Ecto neural progenitor cell (in vitro differentiated cells): Measurements from ENCODE around the gene MEPE.

Experiments
- DNase-seq: peaks from one replicate; pipeline ENCODE4 v3.0.0-alpha.2; 2018; ENCODE audit warnings: low spot score

MEPE gene

GRCh38 chr4:87843936-87844335, 11.2 kb downstream of the MEPE start:
- no peak for DNase-seq

- DNase-seq, result no peak
Measured at GRCh38 chr4:87844452-87844851, 11.7 kb downstream of the MEPE start.

- DNase-seq, result no peak
Measured at GRCh38 chr4:87846226-87846625, 13.5 kb downstream of the MEPE start.

GRCh38 chr4:87848622-87849351, 16.0 kb downstream of the MEPE start:
- no peak for DNase-seq

- no peak for DNase-seq
Measured at GRCh38 chr4:87849612-87850011, 16.8 kb downstream of the MEPE start.

- no peak for DNase-seq
Measured at GRCh38 chr4:87851332-87851731, 18.6 kb downstream of the MEPE start.

GRCh38 chr4:87851953-87852352, 19.2 kb downstream of the MEPE start:
- no peak for DNase-seq

- DNase-seq, result no peak
Measured at GRCh38 chr4:87853108-87853507, 20.3 kb downstream of the MEPE start.

- DNase-seq, result no peak
Measured at GRCh38 chr4:87853891-87854290, 21.1 kb downstream of the MEPE start.

- no peak for DNase-seq
Measured at GRCh38 chr4:87855559-87855958, 22.8 kb downstream of the MEPE start.

GRCh38 chr4:87856816-87857215, 24.0 kb downstream of the MEPE start:
- DNase-seq, result no peak

- DNase-seq, result no peak
Measured at GRCh38 chr4:87857789-87858188, 25.0 kb downstream of the MEPE start.

GRCh38 chr4:87862236-87862635, 29.5 kb downstream of the MEPE start:
- DNase-seq, result no peak

- no peak for DNase-seq
Measured at GRCh38 chr4:87863486-87863885, 30.7 kb downstream of the MEPE start.

GRCh38 chr4:87864321-87864720, 31.6 kb downstream of the MEPE start:
- DNase-seq, result no peak

GRCh38 chr4:87865288-87865687, 32.5 kb downstream of the MEPE start:
- DNase-seq, result no peak

- DNase-seq, result no peak
Measured at GRCh38 chr4:87865960-87866598, 33.3 kb downstream of the MEPE start.

GRCh38 chr4:87868522-87868921, 35.8 kb downstream of the MEPE start:
- no peak for DNase-seq

- DNase-seq, result no peak
Measured at GRCh38 chr4:87872028-87872427, 39.3 kb downstream of the MEPE start.

GRCh38 chr4:87875191-87875590, 42.4 kb downstream of the MEPE start:
- DNase-seq, result no peak

- no peak for DNase-seq
Measured at GRCh38 chr4:87880106-87880505, 47.3 kb downstream of the MEPE start.

- DNase-seq, result no peak
Measured at GRCh38 chr4:87881115-87881514, 48.3 kb downstream of the MEPE start.

GRCh38 chr4:87882321-87882720, 49.6 kb downstream of the MEPE start:
- no peak for DNase-seq

GRCh38 chr4:87882861-87883260, 50.1 kb downstream of the MEPE start:
- DNase-seq, result no peak
